GM21619 (cell line): ENCODE data around the gene FILIP1L.

Source experiments
- ATAC-seq: cut with Tn5 transposase; IDR thresholded peaks from one replicate; pipeline ENCODE4 v1.9.1; 2021; ENCODE audit not compliant: unreplicated experiment

The FILIP1L gene

GRCh38 chr3:99955773-99956562, 158.3 kb downstream of the FILIP1L start:
- ATAC-seq: no peak

DNA sequence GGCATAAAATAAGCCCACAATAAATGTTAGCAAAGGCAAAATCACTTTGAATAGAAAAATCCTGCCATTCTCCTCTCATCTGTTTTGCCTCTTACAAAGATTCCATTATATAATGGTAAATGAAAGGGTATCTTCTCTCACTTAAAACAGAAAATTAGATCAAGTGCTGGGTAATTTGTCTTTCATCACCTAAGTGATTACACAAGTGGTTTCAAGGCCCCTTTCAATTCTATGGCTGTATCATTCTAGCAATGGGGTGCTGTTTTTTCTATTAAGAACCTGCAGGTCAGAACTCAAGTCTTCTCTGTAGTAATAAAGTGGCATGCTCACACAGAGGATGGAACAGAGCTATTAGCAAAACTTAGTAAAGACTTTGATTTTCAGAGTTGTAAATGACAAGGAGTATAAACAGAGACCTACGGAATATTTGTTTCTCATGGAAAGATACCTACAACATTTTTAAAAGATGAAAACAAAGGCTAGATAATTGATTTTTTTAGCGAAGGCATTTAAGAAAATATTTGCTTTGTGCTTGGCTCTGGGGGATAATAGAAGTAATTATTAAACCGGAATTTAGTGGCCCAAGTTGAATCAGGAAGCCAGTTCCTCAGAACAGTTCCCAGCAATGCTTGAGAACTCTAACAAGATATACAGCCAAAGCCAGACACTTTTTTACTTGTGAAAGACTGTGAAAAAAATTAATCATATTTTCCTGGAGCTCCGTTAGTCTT, 159.2 kb downstream of the FILIP1L start:
- ATAC-seq: no peak

GRCh38 chr3:99953596-99953995, 160.7 kb downstream of the FILIP1L start:
- no peak for ATAC-seq

GRCh38 chr3:99952306-99952705, 162.0 kb downstream of the FILIP1L start:
- ATAC-seq: no peak

DNA sequence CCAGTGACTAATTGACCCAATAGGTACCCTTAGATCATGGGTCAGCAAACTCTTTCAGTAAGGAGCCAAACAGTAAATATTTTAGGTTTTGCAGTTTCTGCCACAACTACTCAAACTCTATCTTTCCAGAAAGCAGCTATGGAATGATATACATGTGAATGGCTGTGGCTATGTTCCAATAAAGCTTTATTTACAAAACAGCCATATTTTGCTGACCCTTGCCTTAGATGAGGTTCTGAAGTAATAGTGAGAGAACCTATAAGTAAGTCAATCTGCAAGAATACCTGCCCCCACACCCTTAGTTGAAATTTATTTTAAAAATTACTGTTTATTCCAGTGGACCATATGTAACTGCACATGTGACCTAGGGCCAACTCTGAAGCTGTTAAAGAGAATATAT, 162.6 kb downstream of the FILIP1L start:
- no peak for ATAC-seq

- ATAC-seq: no peak
Observed at GRCh38 chr3:99950921-99951320, 163.4 kb downstream of the FILIP1L start.

- no peak for ATAC-seq
Observed at GRCh38 chr3:99949956-99950670, 164.2 kb downstream of the FILIP1L start.

DNA sequence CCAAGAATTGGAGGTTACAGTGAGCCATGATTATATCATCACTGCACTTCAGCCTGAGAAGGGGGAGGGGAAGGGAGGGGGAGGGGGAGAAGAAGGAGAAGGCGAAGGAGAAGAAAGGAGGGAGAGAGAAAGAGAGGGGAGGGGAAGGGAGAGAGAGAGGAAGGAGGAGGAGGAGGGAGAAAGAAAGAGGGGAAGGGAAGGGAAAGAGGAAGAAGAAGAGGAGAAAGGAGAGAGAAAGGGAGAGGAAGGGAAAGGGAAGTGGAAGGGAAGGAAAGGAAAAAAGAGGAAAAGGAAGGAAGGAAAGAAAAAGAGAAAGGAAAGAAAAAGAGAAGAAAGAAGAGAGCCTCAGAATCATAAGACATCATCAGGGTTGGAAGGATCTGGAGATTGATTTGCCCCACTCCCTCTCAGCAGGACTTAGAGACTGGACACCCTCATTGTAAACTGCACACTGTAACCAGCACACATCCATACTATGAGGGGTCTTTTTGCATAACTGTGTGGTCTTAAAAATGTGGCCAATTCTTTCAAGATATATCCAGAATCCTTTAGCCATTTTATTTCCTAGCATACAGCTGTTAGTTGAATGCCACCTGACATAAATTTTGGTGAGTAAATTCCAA, 165.7 kb downstream of the FILIP1L start:
- ATAC-seq: no peak

GRCh38 chr3:99947356-99947755, 166.9 kb downstream of the FILIP1L start:
- ATAC-seq: no peak

DNA sequence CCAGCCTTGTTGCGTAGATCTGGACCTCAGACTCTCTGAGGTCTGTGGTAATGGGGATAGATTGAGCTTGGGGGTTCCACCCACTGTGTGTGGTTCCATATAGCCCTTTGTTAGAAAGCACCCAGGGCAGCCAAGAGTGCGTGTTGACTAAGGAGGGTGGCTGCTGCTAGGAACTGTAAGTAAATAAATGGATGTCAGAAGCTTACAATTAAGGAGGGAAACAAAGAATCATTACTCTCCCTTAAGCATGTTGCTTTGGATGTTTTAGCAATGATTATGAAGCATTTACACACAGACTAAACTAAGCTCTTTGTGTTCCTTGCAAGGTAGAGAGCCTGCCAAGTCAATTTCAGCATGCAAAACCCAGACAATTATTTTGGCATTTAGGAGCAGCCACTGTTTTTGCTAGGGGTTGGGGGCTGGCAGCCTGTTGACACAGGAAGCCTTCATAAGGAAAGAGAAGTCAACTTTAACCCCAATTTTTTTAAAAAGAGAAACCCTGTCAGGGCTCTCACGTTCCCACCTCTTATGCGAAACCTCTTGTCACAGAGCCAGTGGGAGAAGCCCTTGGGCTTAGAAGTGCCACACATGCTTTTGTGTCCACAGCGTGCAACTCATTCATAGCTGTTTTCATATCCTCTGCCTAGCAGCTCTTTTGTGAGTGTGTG, 168.8 kb downstream of the FILIP1L start:
- ATAC-seq: no peak

DNA sequence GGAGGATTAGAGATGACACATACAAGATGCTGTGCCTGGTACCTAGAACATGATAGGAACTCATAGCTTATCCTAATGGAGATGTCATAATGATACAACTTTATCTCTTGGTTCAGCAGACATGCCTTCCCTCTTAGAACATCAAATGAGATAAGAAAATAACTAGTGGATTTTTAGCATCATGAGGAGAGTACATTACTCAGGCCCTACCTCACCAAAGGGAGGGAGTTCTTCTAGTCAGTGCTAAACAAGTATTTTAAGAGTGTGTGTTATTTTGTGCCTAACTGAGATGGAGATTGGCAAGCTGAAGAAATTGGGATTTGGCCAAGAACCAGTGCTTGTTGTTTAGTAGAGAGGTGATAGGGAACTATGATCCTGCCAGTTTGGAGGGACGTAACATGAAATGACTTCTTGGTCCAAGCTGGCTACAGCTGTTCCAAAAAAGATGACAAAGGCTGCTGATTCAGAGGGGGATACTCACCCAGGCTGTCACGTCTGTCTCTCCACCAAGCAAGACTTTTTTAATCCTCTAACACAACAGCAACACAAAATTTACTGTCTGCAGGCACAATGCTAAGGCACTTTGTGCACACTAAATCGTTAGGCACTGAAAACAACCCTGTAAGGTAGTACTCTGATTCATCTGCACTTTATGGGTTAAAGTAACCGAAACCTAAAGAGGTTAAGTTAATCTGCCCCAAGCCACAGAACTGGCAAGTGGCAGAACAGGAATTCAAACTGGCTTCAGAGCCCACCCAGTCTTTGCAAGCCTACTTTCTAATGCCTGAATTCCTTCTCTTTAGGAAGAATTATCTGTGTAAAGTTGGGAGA, 170.2 kb downstream of the FILIP1L start:
- no peak for ATAC-seq

GRCh38 chr3:99941211-99941610, 173.1 kb downstream of the FILIP1L start:
- ATAC-seq: no peak

GRCh38 chr3:99940350-99940749, 174.0 kb downstream of the FILIP1L start:
- no peak for ATAC-seq

GRCh38 chr3:99939876-99940275, 174.4 kb downstream of the FILIP1L start:
- no peak for ATAC-seq

DNA sequence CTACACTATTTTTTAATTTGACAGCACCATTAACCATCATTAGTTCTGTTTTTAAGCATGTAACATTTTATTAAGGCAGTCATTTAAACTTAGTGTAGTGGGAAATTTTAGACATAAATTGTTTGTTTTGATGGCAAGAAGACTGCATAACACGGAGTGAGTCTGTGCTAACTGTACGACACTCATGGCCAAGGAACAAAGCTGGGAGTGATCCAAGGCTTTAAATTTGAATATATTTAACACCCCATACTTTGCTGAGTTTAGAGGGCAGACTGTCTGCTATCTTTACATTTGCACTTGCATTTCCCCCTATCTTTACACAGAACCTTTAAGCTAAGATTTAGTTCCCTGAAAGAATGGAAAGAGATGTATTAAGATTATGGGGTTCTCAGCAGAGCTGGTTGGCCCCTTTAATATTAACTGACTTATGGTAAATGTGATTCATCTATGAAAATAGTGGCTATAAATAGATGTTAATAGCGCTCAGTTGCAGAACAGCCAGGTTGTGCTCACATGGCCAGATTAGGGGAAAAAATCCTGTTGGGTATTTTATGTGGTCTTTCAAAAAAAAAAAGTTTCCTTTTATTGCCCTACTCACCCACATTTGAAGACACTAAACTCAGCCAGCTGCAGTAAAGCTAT, 175.9 kb downstream of the FILIP1L start:
- ATAC-seq: no peak

DNA sequence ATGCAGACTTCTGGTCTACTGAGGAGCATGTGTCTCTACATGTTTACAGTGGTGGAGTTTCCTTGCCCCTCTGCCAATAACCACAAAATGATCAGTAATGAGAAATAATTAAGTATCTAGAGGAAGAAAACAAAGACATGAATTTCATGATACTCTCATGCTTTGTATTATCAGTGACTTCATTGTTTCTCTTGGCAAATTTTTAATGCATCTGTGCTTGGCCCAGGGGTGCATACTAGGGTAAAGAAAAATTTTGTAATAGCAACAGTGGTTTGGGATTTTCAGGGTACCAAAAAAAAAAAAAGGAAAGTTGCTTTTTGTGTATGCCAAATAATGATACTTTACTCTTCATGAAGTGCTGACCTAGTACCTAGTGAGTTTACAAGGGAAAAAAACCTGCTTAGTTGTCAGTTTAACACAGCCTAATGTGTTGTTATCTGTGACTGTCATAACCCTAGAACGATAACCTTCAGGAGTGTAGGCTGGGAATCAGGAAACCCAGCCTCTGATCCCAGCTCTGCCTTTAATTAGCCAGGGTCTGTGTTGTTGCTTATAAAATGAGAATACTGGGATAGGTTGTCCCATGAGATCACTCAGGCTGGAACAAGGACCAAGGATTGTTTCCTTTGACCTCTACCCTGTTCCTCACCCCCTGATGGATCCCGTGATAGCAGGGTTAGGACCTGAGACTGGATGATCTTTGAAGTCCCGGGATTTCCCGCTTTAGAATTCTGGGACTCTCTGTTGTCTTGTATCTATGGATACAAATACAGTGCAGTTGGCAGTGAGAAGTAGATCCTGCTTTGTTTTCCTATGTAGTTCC, 179.1 kb downstream of the FILIP1L start:
- no peak for ATAC-seq

- no peak for ATAC-seq
Observed at GRCh38 chr3:99933971-99934750, 180.1 kb downstream of the FILIP1L start.

DNA sequence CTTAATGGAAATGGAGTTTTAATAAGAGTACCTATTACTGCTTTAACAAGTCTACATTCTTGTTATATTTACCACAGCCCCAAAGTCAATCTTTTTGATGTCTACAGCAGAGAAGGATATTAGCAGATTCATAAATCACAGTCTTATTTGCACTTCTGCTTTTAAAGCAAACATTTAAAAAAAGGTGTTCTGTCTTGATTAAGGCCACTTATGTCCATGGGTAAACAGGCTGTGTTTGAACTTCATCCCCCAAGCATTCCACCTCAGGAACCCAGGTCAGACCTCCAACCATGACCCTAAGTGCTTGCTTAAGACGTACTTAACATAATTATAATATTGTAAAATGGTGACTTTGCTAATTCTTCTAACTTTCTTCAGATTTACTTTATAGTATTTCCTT, 183.2 kb downstream of the FILIP1L start:
- no peak for ATAC-seq
